Parathyroid adenoma (tissue), 2 donors: ENCODE results near the gene PIK3CG.
"Not testable (repeated sequence)": the region's sequence is repeated elsewhere in the genome, so short reads cannot be mapped to it uniquely, and the experiment has no call there.

Source experiments
- H2AFZ ChIP-seq: fragments of 300-600 bp; sonication (generic); one replicate; pipeline ENCODE4 v1.7.0; 2017; ENCODE audit warnings: antibody characterized with exemption, mild to moderate bottlenecking
- H3K27ac ChIP-seq: fragments of 300-600 bp; sonication (generic); one replicate; pipeline ENCODE4 v1.7.0; 2017
- H3K27me3 ChIP-seq: fragments of 300-600 bp; sonication (generic); one replicate; pipeline ENCODE4 v1.7.0; 2017; ENCODE audit warnings: low read length; ENCODE audit not compliant: control insufficient read depth, insufficient read depth
- H3K36me3 ChIP-seq: fragments of 300-600 bp; sonication (generic); one replicate; pipeline ENCODE4 v1.7.0; 2017; ENCODE audit warnings: low read length; ENCODE audit not compliant: control insufficient read depth, insufficient read depth
- H3K4me1 ChIP-seq: fragments of 300-600 bp; sonication (generic); one replicate; pipeline ENCODE4 v1.7.0; 2017; ENCODE audit warnings: control low read depth
- H3K4me2 ChIP-seq: fragments of 300-600 bp; sonication (generic); one replicate; pipeline ENCODE4 v1.7.0; 2017; ENCODE audit warnings: low read length
- H3K4me3 ChIP-seq: fragments of 300-600 bp; sonication (generic); one replicate; pipeline ENCODE4 v1.7.0; 2017; ENCODE audit warnings: low read depth, low read length
- H3K79me2 ChIP-seq: fragments of 300-600 bp; sonication (generic); one replicate; pipeline ENCODE4 v1.7.0; 2017; ENCODE audit warnings: control low read depth
- H3K9ac ChIP-seq: fragments of 300-600 bp; sonication (generic); one replicate; pipeline ENCODE4 v1.7.0; 2017; ENCODE audit warnings: mild to moderate bottlenecking
- H3K9me3 ChIP-seq: fragments of 300-600 bp; sonication (generic); one replicate; pipeline ENCODE4 v1.7.0; 2017; ENCODE audit warnings: low read length; ENCODE audit not compliant: control insufficient read depth
- TF ChIP-seq, protein P1 (sequence below): fragments of 300-600 bp; sonication (generic); IDR thresholded peaks from one replicate; pipeline ENCODE4 v1.7.0; 2017; ENCODE audit warnings: antibody characterized with exemption, mild to moderate bottlenecking
- donor health status: primary hyperparathyroidism.

The PIK3CG gene

DNA sequence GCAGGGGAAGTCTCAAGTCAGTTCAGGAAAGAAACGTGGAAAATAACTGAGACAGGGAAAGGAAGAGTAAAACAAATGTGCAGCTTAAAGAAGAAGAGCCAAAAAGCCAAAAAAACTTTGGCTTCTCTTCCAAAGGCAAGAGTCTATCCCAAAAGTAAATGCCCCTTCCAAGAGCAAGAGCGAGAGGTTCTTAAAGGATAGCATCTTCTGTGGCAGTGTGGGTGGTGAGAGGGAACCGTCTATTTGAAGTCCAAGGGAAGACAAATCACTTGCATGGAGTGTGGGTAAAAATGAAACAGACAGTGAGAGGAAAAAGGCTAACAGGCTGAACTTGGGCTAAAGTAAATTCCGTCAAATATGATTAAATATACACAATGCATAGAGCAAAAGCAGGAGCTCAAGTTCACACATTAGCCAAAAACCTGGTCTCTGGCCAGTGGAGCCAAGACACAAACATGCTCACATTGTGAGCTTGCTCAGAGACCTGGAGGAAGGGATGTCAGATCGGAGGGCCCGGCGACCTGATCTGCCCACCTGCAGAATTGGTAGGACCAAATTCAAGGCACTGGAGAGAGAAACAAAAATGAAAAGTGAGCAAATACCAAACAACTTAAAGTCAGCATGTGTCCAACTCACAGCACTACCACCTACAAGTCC lies 87.0 kb downstream of the PIK3CG start:
- TF ChIP-seq, protein P1, sequence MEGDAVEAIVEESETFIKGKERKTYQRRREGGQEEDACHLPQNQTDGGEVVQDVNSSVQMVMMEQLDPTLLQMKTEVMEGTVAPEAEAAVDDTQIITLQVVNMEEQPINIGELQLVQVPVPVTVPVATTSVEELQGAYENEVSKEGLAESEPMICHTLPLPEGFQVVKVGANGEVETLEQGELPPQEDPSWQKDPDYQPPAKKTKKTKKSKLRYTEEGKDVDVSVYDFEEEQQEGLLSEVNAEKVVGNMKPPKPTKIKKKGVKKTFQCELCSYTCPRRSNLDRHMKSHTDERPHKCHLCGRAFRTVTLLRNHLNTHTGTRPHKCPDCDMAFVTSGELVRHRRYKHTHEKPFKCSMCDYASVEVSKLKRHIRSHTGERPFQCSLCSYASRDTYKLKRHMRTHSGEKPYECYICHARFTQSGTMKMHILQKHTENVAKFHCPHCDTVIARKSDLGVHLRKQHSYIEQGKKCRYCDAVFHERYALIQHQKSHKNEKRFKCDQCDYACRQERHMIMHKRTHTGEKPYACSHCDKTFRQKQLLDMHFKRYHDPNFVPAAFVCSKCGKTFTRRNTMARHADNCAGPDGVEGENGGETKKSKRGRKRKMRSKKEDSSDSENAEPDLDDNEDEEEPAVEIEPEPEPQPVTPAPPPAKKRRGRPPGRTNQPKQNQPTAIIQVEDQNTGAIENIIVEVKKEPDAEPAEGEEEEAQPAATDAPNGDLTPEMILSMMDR = no peak
- H3K27ac ChIP-seq = no peak overlapping the region
- peak overlapping the region; percentile 80 for H2AFZ ChIP-seq
- peaks cover 2% of the 10 kb centered on the region for H3K4me1 ChIP-seq
- H3K4me2 ChIP-seq = no peak overlapping the region
- no peaks in the 10 kb centered on the region for H3K36me3 ChIP-seq
- no peak overlapping the region for H3K9ac ChIP-seq
- no peak overlapping the region for H3K4me3 ChIP-seq
- H3K27me3 ChIP-seq = no peaks in the 10 kb centered on the region
- no peaks in the 10 kb centered on the region for H3K79me2 ChIP-seq
- no peaks in the 10 kb centered on the region for H3K9me3 ChIP-seq

DNA sequence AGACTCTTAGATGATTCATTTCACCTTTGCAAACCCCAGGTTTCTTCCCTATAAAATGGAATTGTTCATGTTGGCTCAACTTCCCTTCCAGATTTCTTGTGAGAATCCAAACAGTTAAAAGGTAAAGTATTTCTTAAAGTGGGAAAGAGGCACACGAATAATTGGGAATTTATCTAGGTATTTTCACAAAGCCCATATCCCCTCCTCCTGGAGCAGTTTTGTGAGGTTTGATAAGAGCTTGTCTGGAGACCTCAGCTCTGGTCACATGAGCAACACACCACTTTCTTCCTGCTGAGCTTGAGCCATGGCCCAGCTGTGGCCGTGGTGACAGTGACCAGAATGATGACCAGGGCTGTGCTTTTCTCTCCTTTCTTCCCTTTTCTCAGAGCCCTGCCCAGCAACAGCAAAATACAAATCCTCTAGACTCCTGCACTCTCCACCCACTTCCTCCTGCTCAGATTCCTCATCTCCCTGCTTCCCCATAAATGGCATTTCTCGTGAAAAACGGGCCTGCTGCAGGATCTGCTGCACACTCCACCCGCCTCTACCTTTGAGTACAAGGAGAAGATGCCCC lies 87.7 kb downstream of the PIK3CG start:
- Histone ChIP-seq H3K79me2 (no peaks in the 10 kb centered on the region), H3K4me1 (peaks cover 2% of the 10 kb centered on the region), H3K4me2 (no peak overlapping the region), H3K27ac (no peak overlapping the region), H3K4me3 (no peak overlapping the region), H3K9ac (no peak overlapping the region), H3K36me3 (no peaks in the 10 kb centered on the region), H3K27me3 (no peaks in the 10 kb centered on the region), H3K9me3 (no peaks in the 10 kb centered on the region), H2AFZ (peak overlapping the region; percentile 80)
- TF ChIP-seq, protein P1 = no peak

DNA sequence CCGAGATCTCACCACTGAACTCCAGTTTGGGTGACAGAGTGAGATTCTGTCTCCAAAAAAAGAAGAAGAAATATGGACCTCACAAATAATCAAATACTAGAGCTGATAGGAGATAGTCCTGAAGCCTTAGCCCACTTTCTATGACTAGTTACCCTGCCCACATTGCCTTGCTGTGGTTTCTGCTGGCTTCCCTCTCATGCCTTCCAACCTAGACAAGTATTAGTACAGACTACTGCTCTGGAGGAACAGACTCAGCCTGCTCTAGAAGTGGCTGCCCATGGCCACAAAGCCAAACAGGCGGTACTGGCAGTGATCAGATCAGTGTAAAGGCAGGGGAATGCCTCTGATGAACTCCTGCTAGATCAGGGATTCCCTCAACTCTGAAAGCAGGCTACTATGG lies 89.8 kb downstream of the PIK3CG start:
- Histone ChIP-seq H3K9ac (no peak overlapping the region), H3K4me2 (no peak overlapping the region), H3K4me3 (no peak overlapping the region), H2AFZ (no peak overlapping the region), H3K36me3 (no peaks in the 10 kb centered on the region), H3K27ac (no peak overlapping the region), H3K27me3 (no peaks in the 10 kb centered on the region), H3K4me1 (peaks cover 2% of the 10 kb centered on the region), H3K79me2 (no peaks in the 10 kb centered on the region), H3K9me3 (no peaks in the 10 kb centered on the region)
- TF ChIP-seq, protein P1 = no peak

GRCh38 chr7:106955857-106956256 lies 90.8 kb downstream of the PIK3CG start:
- H3K27me3 ChIP-seq, H3K27ac ChIP-seq, H3K4me2 ChIP-seq, H3K9me3 ChIP-seq, H3K9ac ChIP-seq, H2AFZ ChIP-seq, H3K4me3 ChIP-seq, H3K4me1 ChIP-seq, H3K36me3 ChIP-seq, H3K79me2 ChIP-seq: not testable (repeated sequence)
